C4-2B (cell line): ENCODE measurements around the gene FFAR3.

ENCODE experiments used
- CTCF ChIP-seq: fragments of 450-650 bp; conservative IDR thresholded peaks from 2 replicates; pipeline ENCODE4 v1.5.1; 2017; ENCODE audit warnings: mild to moderate bottlenecking
- ZFX ChIP-seq: fragments of 450-650 bp; IDR thresholded peaks from 2 replicates; pipeline ENCODE4 v1.6.1; 2017

GRCh38 chr19:35316560-35316959 lies 41.7 kb upstream of the FFAR3 start:
- no peak for TF ChIP-seq CTCF
- no peak for TF ChIP-seq ZFX
